Activated CD4-positive, alpha-beta memory T cell treated with anti-CD3 and anti-CD28 coated beads for 36 hours (primary cell): ENCODE results near the gene PLEKHH1. TPM values are rescaled to one million over a fixed set of nuclear protein-coding genes. Genes with fewer than 3 reads are reported as not detected.

Experiments used
- CTCF ChIA-PET: fragments of 350-600 bp; sonication (Branson Sonifier 250); formaldehyde crosslinking; loops from one replicate; lab custom pipeline; 2021; ENCODE audit warnings: antibody characterized with exemption, inconsistent platforms; lab: Charles Lee
- POLR2A ChIA-PET: fragments of 350-600 bp; sonication (Branson Sonifier 250); formaldehyde crosslinking; loops from one replicate; lab custom pipeline; 2021; ENCODE audit warnings: antibody characterized with exemption; lab: Charles Lee
- DNase-seq: peaks from one replicate; pipeline ENCODE4 v3.0.0-alpha.2; 2020
- H3K27ac Mint-ChIP-seq: one replicate; pipeline ENCODE4 v1.8.0; 2021; ENCODE audit warnings: mixed read lengths
- H3K27me3 Mint-ChIP-seq: one replicate; pipeline ENCODE4 v1.8.0; 2021; ENCODE audit warnings: mixed read lengths
- H3K36me3 Mint-ChIP-seq: one replicate; pipeline ENCODE4 v1.8.0; 2021; ENCODE audit warnings: mixed read lengths
- H3K4me1 Mint-ChIP-seq: one replicate; pipeline ENCODE4 v1.8.0; 2021; ENCODE audit warnings: low read depth, mixed read lengths
- H3K4me3 Mint-ChIP-seq: one replicate; pipeline ENCODE4 v1.8.0; 2021; ENCODE audit warnings: mild to moderate bottlenecking, mixed read lengths
- H3K9me3 Mint-ChIP-seq: one replicate; pipeline ENCODE4 v1.8.0; 2021; ENCODE audit warnings: mixed read lengths
- intact Hi-C: fragments of 100-400 bp; cut with micrococcal nuclease; formaldehyde crosslinking; loops from one replicate; pipeline ENCODE4 v1.15.1; 2023
- total RNA-seq, 2 experiments: library from RNA; stranded (reverse); gene quantifications; one replicate each; pipeline ENCODE4 v1.2.3, GENCODE V29; 2021

PLEKHH1 gene
- total RNA-seq, 2 experiments from 2014 or later: 1.7 to 1.9 TPM

- H3K27me3 Mint-ChIP-seq: no peaks in the 10 kb centered on the region
- H3K36me3 Mint-ChIP-seq: no peaks in the 10 kb centered on the region
- CTCF ChIA-PET: interaction anchor here (1.0 to 1.2 kb wide), 2 partner anchors 30 to 67 kb away, joined by 3 to 4 read pairs; no protein-coding TSS in a partner anchor
- H3K27ac Mint-ChIP-seq: no peak overlapping the region
- POLR2A ChIA-PET: no interaction called here
- H3K4me3 Mint-ChIP-seq: no peak overlapping the region
- no peaks in the 10 kb centered on the region for H3K4me1 Mint-ChIP-seq
- no peaks in the 10 kb centered on the region for H3K9me3 Mint-ChIP-seq
- intact Hi-C loops: no loop called here
- DNase-seq: no peak
These were observed 103.3 kb downstream of the PLEKHH1 start for GRCh38 chr14:67636361-67636919.

DNA sequence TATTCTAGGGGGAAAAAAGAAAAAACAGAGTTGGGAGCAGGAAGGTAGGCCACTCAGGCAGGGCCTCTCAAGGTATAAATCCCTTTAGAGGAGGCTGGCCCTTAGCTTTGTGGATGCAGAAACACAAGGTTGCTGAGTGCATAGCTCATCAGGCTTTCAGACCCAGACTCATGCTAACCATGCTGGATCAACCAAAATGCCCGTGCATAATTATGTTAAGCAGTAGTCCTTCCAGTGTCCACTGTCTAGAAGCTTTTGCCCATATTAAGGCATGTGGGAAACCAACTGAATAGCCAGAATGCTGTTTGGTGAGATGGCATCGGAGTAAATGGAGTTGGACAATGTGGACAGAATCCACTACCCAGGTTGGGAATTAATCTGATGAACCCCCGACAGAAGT, 105.6 kb downstream of the PLEKHH1 start:
- Mint-ChIP-seq H3K9me3 (no peaks in the 10 kb centered on the region), H3K27ac (no peak overlapping the region), H3K4me3 (no peak overlapping the region), H3K27me3 (no peaks in the 10 kb centered on the region), H3K4me1 (peaks cover 13% of the 10 kb centered on the region), H3K36me3 (no peaks in the 10 kb centered on the region)
- no peak for DNase-seq
- ChIA-PET POLR2A (no interaction called here), CTCF (no interaction called here)
- intact Hi-C loops: no loop called here

Other genes with a start within 250 kb of the PLEKHH1 start
- 10 to 100 TPM; 28.3 to 31.7 TPM for gene ATP6V1D, start 173.5 kb upstream of the PLEKHH1 start, total RNA-seq
- gene EIF2S1, start 173.0 kb upstream of the PLEKHH1 start, total RNA-seq: 100 to 1,000 TPM; 238 to 240 TPM
- gene PLEK2, start 121.1 kb upstream of the PLEKHH1 start, total RNA-seq: 1 to 10 TPM; 2.6 to 4.1 TPM
- 1 to 10 TPM in 1 of 2 experiments, under 1 TPM in 1; 0.93 to 1.1 TPM for gene TMEM229B, start 44.6 kb upstream of the PLEKHH1 start, total RNA-seq
- 10 to 100 TPM; 13.1 to 17.1 TPM for gene PIGH, start 67.0 kb downstream of the PLEKHH1 start, total RNA-seq
- gene ARG2, start 86.6 kb downstream of the PLEKHH1 start, total RNA-seq: 1 to 10 TPM; 6.8 to 7.6 TPM
- 10 to 100 TPM; 75.6 to 75.8 TPM for gene VTI1B, start 141.3 kb downstream of the PLEKHH1 start, total RNA-seq
- gene RDH11, start 162.5 kb downstream of the PLEKHH1 start, total RNA-seq: 10 to 100 TPM; 70.9 to 76.7 TPM
- not detected for gene RDH12, start 168.6 kb downstream of the PLEKHH1 start, total RNA-seq